Measurements from ENCODE around the gene BACH2. TPM values are rescaled to one million over a fixed set of nuclear protein-coding genes. Genes with fewer than 3 reads are reported as not detected.
"Not testable (repeated sequence)": the region's sequence is repeated elsewhere in the genome, so short reads cannot be mapped to it uniquely, and the experiment has no call there.

BACH2 gene
- total RNA-seq, 1 donor from 2014 or later, result 5.0 TPM

DNA sequence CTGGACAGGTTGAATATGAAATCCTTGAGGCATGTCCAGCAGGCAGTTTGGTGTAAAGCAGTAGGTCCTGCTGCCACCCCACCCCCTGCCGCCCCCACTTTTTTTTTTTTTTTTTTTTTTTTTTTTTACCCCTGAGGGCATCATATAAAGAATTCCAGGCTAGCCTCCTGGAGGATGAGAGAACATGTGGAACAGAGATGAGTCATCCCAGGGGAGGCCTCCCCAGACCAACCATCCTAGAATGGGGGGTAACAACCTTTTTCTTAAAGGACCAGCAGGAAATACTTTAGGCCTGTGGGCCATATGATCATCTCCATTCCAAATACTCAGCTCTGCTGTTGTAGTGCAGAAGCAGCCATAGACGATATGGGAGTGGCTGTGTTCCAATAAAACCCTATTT, 231.5 kb downstream of the BACH2 start:
- H3K36me3 ChIP-seq (ENCODE audit: control insufficient read depth, insufficient read depth, low read length), result no peaks in the 10 kb centered on the region
- H3K27me3 ChIP-seq (ENCODE audit: control insufficient read depth, insufficient read depth, low read length), result no peaks in the 10 kb centered on the region
- DNase-seq (ENCODE audit: low read depth), result no peak
- TF ChIP-seq CTCF (IDR thresholded peaks at IDR 0.05; ENCODE audit: insufficient read depth, low read length, poor library complexity, severe bottlenecking), result no peak
- H3K4me3 ChIP-seq (ENCODE audit: low read depth, low read length), result no peak overlapping the region

DNA sequence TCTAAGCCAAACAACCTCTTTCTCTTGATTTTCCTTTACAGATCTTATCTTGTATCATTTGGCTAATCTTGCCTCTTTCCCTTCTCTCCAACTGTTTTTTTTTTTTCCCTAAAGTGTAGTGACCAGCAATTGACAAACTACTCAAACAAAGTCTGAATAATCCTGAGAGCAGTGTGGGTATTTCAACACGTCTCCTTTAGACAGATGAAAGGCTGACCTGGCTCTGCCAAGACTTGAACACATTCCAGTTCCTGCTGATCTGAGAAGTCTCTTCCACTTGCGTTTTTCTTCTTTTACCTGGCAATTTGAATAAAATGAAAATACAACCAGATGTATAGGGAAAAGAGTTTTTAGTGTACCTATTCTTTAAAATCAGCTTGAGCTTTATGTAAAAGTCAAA, 234.0 kb downstream of the BACH2 start:
- H3K27me3 ChIP-seq (ENCODE audit: control insufficient read depth, insufficient read depth, low read length), result no peaks in the 10 kb centered on the region
- no peak for TF ChIP-seq CTCF (IDR thresholded peaks at IDR 0.05; ENCODE audit: insufficient read depth, low read length, poor library complexity, severe bottlenecking)
- H3K4me3 ChIP-seq (ENCODE audit: low read depth, low read length), result no peak overlapping the region
- no peaks in the 10 kb centered on the region for H3K36me3 ChIP-seq (ENCODE audit: control insufficient read depth, insufficient read depth, low read length)
- no peak for DNase-seq (ENCODE audit: low read depth)

- no peak for DNase-seq (ENCODE audit: low read depth)
- Histone ChIP-seq H3K36me3 (ENCODE audit: control insufficient read depth, insufficient read depth, low read length) (no peaks in the 10 kb centered on the region), H3K4me3 (ENCODE audit: low read depth, low read length) (no peak overlapping the region), H3K27me3 (ENCODE audit: control insufficient read depth, insufficient read depth, low read length) (no peaks in the 10 kb centered on the region)
- TF ChIP-seq CTCF (IDR thresholded peaks at IDR 0.05; ENCODE audit: insufficient read depth, low read length, poor library complexity, severe bottlenecking), result no peak
Observed at GRCh38 chr6:90062051-90062450, 234.6 kb downstream of the BACH2 start.

- H3K36me3 ChIP-seq (ENCODE audit: control insufficient read depth, insufficient read depth, low read length); H3K27me3 ChIP-seq (ENCODE audit: control insufficient read depth, insufficient read depth, low read length); H3K4me3 ChIP-seq (ENCODE audit: low read depth, low read length); DNase-seq (ENCODE audit: low read depth): not testable (repeated sequence)
Observed at GRCh38 chr6:90059178-90059577, 237.5 kb downstream of the BACH2 start.

- H3K36me3 ChIP-seq (ENCODE audit: control insufficient read depth, insufficient read depth, low read length); DNase-seq (ENCODE audit: low read depth); H3K4me3 ChIP-seq (ENCODE audit: low read depth, low read length); H3K27me3 ChIP-seq (ENCODE audit: control insufficient read depth, insufficient read depth, low read length): not testable (repeated sequence)
Observed at GRCh38 chr6:90055924-90056323, 240.7 kb downstream of the BACH2 start.

GRCh38 chr6:90054193-90054592, 242.4 kb downstream of the BACH2 start:
- DNase-seq (ENCODE audit: low read depth); H3K27me3 ChIP-seq (ENCODE audit: control insufficient read depth, insufficient read depth, low read length); H3K36me3 ChIP-seq (ENCODE audit: control insufficient read depth, insufficient read depth, low read length); H3K4me3 ChIP-seq (ENCODE audit: low read depth, low read length): not testable (repeated sequence)

DNA sequence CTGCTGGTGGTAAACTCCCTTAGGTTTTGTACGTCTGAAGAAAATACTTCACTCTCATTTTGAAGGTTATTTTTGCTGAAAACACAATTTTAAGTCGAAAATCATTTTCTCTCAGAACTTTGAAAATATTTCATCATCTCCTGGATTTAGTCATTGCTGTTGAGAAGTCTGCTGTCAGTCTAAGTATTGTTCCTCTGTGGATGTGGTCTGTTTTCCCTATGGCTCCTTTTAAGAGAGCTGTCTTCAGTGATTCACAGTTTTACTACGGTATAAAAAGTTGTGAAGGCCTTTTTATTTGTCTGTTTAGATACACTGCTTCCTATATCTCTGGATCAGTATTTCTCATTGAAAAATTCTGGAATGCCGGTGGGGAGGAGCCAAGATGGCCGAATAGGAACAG, 243.0 kb downstream of the BACH2 start:
- Histone ChIP-seq H3K36me3 (ENCODE audit: control insufficient read depth, insufficient read depth, low read length) (no peaks in the 10 kb centered on the region), H3K27me3 (ENCODE audit: control insufficient read depth, insufficient read depth, low read length) (no peaks in the 10 kb centered on the region), H3K4me3 (ENCODE audit: low read depth, low read length) (no peak overlapping the region)
- DNase-seq (ENCODE audit: low read depth), result no peak
- no peak for TF ChIP-seq CTCF (IDR thresholded peaks at IDR 0.05; ENCODE audit: insufficient read depth, low read length, poor library complexity, severe bottlenecking)

Measured in kidney epithelial cell (primary cell).